GM21529 (cell line): Measurements from ENCODE around the gene CALB2.
"Not testable (repeated sequence)": the region's sequence is repeated elsewhere in the genome, so short reads cannot be mapped to it uniquely, and the experiment has no call there.

Experiments used
- ATAC-seq: cut with Tn5 transposase; IDR thresholded peaks from one replicate; pipeline ENCODE4 v1.9.1; 2021; ENCODE audit not compliant: unreplicated experiment

Gene CALB2

GRCh38 chr16:71358464-71358998 lies at the start of gene CALB2:
TSS of gene CALB2 (plus strand) at chr16:71358723. CDS start at chr16:71358793, 70 bp downstream.
- peak; percentile 94 for ATAC-seq

- ATAC-seq: no peak
Measured at GRCh38 chr16:71311553-71312158, 46.9 kb upstream of the CALB2 start.

- ATAC-seq: not testable (repeated sequence)
Measured at GRCh38 chr16:71313591-71313990, 44.9 kb upstream of the CALB2 start.

GRCh38 chr16:71315269-71315668 lies 43.3 kb upstream of the CALB2 start:
- no peak for ATAC-seq

GRCh38 chr16:71319999-71320398 lies 38.5 kb upstream of the CALB2 start:
- no peak for ATAC-seq

- no peak for ATAC-seq
Measured at GRCh38 chr16:71327720-71328119, 30.8 kb upstream of the CALB2 start.

GRCh38 chr16:71328151-71328550 lies 30.4 kb upstream of the CALB2 start:
- ATAC-seq: no peak

- ATAC-seq: no peak
Measured at GRCh38 chr16:71337631-71338030, 20.9 kb upstream of the CALB2 start.

- ATAC-seq: no peak
Measured at GRCh38 chr16:71338193-71338592, 20.3 kb upstream of the CALB2 start.

- no peak for ATAC-seq
Measured at GRCh38 chr16:71338632-71339031, 19.9 kb upstream of the CALB2 start.

- no peak for ATAC-seq
Measured at GRCh38 chr16:71339236-71340171, 19.0 kb upstream of the CALB2 start.

GRCh38 chr16:71340406-71340805 lies 18.1 kb upstream of the CALB2 start:
- no peak for ATAC-seq

GRCh38 chr16:71341881-71342280 lies 16.6 kb upstream of the CALB2 start:
- no peak for ATAC-seq

- ATAC-seq: no peak
Measured at GRCh38 chr16:71343078-71343477, 15.4 kb upstream of the CALB2 start.

GRCh38 chr16:71344315-71344905 lies 14.1 kb upstream of the CALB2 start:
- no peak for ATAC-seq

GRCh38 chr16:71345031-71345430 lies 13.5 kb upstream of the CALB2 start:
- no peak for ATAC-seq

- no peak for ATAC-seq
Measured at GRCh38 chr16:71347146-71347545, 11.4 kb upstream of the CALB2 start.

- no peak for ATAC-seq
Measured at GRCh38 chr16:71348262-71349085, 10.0 kb upstream of the CALB2 start.

GRCh38 chr16:71350821-71351557 lies 7.5 kb upstream of the CALB2 start:
- no peak for ATAC-seq

GRCh38 chr16:71351558-71351901 lies 7.0 kb upstream of the CALB2 start:
- ATAC-seq: no peak
